Dendritic cell treated with granulocyte-macrophage colony-stimulating factor and Interleukin-4, amounts not matched to agents 40 ng/mL and 50 ng/mL, for 4 days (primary cell): ENCODE data around the gene SURF6.
"Not testable (repeated sequence)": the region's sequence is repeated elsewhere in the genome, so short reads cannot be mapped to it uniquely, and the experiment has no call there.

ENCODE experiments used
- H3K27ac Mint-ChIP-seq: one replicate; pipeline ENCODE4 v1.8.0; 2022; ENCODE audit warnings: mild to moderate bottlenecking, mixed read lengths
- H3K27me3 Mint-ChIP-seq: one replicate; pipeline ENCODE4 v1.8.0; 2022; ENCODE audit warnings: mild to moderate bottlenecking, mixed read lengths
- H3K36me3 Mint-ChIP-seq: one replicate; pipeline ENCODE4 v1.8.0; 2022; ENCODE audit warnings: low read depth, mixed read lengths
- H3K4me1 Mint-ChIP-seq: one replicate; pipeline ENCODE4 v1.8.0; 2022; ENCODE audit warnings: low read depth, mixed read lengths
- H3K4me3 Mint-ChIP-seq: one replicate; pipeline ENCODE4 v1.8.0; 2022; ENCODE audit warnings: mild to moderate bottlenecking, moderate library complexity, mixed read lengths
- H3K9me3 Mint-ChIP-seq: one replicate; pipeline ENCODE4 v1.8.0; 2022; ENCODE audit warnings: mixed read lengths
- intact Hi-C: fragments of 100-400 bp; cut with micrococcal nuclease; formaldehyde crosslinking; loops from one replicate; pipeline ENCODE4 v1.15.0; 2022

The SURF6 gene

DNA sequence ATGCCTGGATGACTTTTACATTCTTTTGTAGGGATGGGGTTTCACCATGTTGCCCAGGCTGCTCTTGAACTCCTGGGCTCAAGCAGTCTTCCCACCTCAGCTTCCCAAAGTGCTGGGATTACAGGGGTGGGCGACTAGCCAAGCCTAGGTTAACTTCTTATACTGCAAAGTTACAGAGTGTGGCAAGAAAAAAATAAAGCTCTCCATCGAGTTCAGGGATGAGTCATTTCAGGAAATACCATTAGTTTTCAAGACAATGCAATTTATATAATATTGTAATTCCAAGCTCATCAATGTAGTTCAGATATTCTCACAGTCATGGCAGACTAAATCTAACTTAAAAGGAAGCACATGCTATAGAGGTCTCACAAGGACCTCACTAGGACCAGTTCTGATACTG, 49.5 kb downstream of the SURF6 start:
- no peaks in the 10 kb centered on the region for H3K4me1 Mint-ChIP-seq
- no peak overlapping the region for H3K4me3 Mint-ChIP-seq
- H3K36me3 Mint-ChIP-seq, result no peaks in the 10 kb centered on the region
- intact Hi-C loops, result no loop called here
- H3K27ac Mint-ChIP-seq, result no peak overlapping the region
- peaks cover 21% of the 10 kb centered on the region for H3K9me3 Mint-ChIP-seq
- H3K27me3 Mint-ChIP-seq, result peaks cover 3% of the 10 kb centered on the region

DNA sequence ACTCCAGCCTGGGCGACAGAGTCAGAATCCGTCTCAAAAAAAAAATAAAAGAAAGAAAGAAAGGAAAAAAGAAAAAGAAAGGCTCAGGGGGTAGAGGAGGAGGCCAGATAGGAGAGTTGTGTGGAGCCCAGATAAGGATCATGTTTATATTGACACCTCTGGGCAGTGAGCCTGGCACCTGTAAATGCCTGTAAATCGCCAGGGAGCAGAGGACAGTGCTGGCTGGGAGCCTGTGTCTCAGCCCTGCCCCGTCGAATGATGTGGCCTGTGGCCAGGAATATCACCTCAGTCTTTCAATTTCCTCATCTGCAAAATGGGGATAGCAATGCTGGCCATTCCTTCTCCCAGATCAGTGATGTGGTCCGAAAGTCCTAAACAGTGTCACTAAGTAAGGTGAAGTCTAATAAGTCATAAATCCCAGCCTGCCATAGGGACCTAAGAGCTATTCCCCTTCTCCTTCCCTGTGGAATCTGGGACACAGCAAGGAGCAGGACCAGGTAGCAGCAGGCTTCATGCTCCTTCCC, 50.7 kb downstream of the SURF6 start:
- no peaks in the 10 kb centered on the region for H3K36me3 Mint-ChIP-seq
- H3K4me1 Mint-ChIP-seq, result no peaks in the 10 kb centered on the region
- peaks cover 3% of the 10 kb centered on the region for H3K27me3 Mint-ChIP-seq
- intact Hi-C loops, result no loop called here
- no peak overlapping the region for H3K4me3 Mint-ChIP-seq
- H3K9me3 Mint-ChIP-seq, result peaks cover 12% of the 10 kb centered on the region
- H3K27ac Mint-ChIP-seq, result no peak overlapping the region

DNA sequence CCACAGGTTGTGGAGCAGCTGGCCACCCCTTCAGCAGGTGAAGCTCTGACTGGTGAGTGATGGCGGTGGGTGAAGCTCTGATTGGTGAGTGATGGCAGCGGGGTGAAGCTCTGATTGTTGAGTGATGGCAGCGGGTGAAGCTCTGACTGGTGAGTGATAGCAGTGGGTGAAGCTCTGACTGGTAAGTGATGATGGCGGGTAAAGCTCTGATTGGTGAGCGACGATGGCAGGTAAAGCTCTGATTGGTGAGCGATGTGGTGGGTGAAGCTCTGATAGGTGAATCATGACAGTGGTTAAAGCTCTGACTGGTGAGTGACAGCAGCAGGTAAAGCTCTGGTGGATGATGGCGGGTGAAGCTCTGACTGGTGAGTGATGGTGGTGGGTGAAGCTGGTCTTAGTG, 51.6 kb downstream of the SURF6 start:
- no peak overlapping the region for H3K27ac Mint-ChIP-seq
- no peaks in the 10 kb centered on the region for H3K36me3 Mint-ChIP-seq
- intact Hi-C loops, result no loop called here
- no peaks in the 10 kb centered on the region for H3K27me3 Mint-ChIP-seq
- no peak overlapping the region for H3K4me3 Mint-ChIP-seq
- H3K9me3 Mint-ChIP-seq, result peaks cover 16% of the 10 kb centered on the region
- H3K4me1 Mint-ChIP-seq, result no peaks in the 10 kb centered on the region

DNA sequence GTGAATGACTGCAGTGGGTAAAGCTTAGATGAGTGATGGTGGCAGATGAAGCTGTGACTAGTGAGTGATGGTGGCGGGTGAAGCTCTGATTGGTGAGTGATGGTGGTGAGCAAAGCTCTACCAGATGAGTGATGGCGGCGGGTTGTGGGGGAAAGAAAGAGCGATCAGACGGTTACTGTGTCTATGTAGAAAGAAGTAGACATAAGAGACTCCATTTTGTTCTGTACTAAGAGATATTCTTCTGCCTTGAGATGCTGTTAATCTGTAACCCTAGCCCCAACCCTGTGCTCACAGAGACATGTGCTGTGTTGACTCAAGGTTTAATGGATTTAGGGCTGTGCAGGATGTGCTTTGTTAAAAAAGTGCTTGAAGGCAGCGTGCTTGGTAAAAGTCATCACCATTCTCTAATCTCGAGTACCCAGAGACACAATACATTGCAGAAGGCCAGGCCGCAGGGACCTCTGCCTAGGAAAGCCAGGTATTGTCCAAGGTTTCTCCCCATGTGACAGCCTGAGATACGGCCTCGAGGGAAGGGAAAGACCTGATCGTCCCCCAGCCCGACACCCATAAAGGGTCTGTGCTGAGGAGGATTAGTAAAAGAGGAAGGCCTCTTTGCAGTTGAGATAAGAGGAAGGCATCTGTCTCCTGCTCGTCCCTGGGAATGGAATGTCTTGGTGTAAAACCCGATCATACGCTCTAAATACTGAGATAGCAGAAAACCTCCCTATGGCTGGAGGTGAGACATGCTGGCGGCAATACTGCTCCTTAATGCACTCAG, 52.5 kb downstream of the SURF6 start:
- H3K36me3 Mint-ChIP-seq, H3K27ac Mint-ChIP-seq, intact Hi-C loops, H3K4me3 Mint-ChIP-seq, H3K4me1 Mint-ChIP-seq, H3K27me3 Mint-ChIP-seq: not testable (repeated sequence)
- H3K9me3 Mint-ChIP-seq, result peaks cover 18% of the 10 kb centered on the region

DNA sequence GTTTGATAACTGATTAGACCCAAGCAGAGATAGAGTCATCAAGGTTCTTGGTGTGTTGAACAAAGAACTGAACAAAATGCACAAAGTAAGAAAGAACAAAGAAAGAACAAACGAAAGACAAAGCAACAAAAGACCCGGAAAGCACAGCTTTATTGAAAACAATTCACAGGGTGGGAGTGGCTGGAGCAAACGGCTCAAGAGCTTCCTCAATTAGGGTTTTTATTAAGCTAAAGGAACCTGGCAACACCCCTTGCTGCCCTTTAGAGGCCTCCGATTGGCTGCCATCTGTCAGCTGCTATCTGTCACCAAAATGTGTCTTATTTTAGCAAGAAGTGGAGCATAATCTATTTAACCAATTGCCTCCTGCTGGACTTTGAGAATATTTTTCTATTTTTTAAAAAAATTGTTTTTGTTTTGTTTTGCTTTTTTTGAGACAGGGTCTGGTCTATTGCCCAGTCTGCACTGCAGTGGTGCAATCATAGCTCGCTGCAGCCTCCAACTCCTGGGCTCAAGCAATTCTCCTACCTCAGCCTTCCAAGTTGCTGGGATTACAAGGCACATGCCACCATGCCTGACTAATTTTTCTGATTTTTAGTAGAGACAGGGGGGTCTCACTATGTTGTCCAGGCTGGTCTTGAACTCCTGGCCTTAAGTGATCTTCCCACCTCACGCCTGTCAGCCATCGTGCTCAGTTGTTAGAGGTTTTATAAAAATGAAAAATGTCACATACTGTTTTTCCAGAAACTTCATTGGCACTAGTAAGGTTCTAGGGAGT, 53.3 kb downstream of the SURF6 start:
- Mint-ChIP-seq H3K27ac (no peak overlapping the region), H3K9me3 (peaks cover 22% of the 10 kb centered on the region), H3K4me3 (no peak overlapping the region), H3K27me3 (no peaks in the 10 kb centered on the region), H3K4me1 (peaks cover 4% of the 10 kb centered on the region), H3K36me3 (no peaks in the 10 kb centered on the region)
- intact Hi-C loops, result no loop called here

DNA sequence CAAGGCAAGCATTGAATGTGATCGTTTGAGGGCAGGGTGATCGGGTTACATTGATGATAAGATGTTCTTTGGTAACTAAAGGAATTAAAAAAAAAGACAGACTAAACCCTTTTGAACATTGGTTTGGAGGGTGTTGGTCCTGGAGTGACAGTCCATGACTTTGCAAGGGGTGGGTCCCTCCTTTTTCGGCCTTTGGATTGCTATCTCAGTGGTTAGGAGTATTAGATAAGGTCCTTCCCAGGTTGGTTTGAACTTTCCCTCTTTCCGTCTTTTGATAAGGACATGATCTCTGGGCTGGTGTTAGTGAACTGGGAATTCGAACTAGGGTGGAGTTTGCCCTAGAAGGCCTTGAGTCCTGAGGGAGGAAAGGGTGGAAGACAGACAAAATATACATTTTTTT, 55.6 kb downstream of the SURF6 start:
- peaks cover 14% of the 10 kb centered on the region for H3K27me3 Mint-ChIP-seq
- intact Hi-C loops, result no loop called here
- H3K9me3 Mint-ChIP-seq, result peaks cover 33% of the 10 kb centered on the region
- H3K27ac Mint-ChIP-seq, result no peak overlapping the region
- H3K36me3 Mint-ChIP-seq, result no peaks in the 10 kb centered on the region
- H3K4me1 Mint-ChIP-seq, result peaks cover 10% of the 10 kb centered on the region
- H3K4me3 Mint-ChIP-seq, result no peak overlapping the region
